Left forelimb (tissue), 1 donor: ENCODE measurements around the gene SINHCAF.
"Not testable (repeated sequence)": the region's sequence is repeated elsewhere in the genome, so short reads cannot be mapped to it uniquely, and the experiment has no call there.

Experiments
- DNase-seq: peaks from one replicate; pipeline ENCODE4 v3.0.0-alpha.2; 2018; ENCODE audit warnings: low spot score

The SINHCAF gene

DNA sequence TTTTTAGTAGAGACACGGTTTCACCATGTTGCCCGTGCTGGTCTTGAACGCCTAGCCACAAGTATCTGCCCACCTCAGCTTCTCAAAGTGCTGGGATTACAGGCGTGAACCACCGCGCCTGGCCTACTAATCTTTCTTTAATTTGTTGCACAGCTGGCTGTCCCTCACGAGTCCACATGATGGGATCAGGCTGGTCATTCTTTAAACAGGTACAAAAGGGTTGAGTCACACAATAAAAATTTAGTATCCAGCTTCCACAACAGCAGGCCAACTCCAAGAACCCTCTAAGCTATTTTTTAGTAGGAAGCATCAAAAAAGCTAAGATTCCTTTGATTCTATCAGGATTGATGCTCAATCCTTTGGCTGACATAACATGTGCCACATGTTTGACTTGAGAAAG lies 17.8 kb downstream of the SINHCAF start:
- no peak for DNase-seq

DNA sequence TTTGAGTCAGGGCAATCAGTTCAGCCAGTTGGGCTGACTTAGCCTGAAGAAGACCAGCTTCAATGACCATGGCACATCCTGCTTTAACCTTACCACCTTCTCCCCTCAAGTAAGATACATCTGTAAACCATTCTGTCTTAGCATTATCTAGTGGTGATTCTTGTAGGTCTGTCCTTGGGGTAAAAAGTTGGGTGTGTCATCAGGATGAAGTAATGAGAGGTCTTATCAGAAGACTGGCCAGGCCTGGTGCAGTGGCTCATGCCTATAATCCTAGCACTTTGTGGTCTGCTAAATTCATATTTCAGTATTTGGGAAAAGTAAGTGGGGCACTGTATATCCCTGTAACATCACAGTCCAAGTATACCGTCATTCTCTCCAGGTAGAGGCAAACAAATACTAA lies 19.1 kb downstream of the SINHCAF start:
- no peak for DNase-seq

DNA sequence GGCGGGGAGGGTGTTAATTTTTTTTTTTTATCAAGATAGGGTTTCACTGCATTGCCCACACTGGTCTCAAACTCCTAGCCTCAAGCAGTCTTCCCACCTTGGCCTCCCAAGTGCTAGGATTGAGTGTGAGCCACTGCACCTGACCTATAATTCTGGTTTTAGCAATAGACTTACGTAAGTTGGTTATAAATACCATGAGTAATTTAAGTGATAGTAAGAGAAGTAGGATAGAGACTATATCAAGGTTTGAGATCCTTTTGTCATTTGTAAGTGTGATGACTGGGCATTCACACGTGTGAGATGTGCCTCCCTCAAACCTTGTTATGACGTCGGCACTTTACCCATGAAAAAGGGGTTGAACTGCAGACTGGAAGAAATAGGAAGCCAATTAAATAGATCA lies 22.5 kb downstream of the SINHCAF start:
- no peak for DNase-seq

DNA sequence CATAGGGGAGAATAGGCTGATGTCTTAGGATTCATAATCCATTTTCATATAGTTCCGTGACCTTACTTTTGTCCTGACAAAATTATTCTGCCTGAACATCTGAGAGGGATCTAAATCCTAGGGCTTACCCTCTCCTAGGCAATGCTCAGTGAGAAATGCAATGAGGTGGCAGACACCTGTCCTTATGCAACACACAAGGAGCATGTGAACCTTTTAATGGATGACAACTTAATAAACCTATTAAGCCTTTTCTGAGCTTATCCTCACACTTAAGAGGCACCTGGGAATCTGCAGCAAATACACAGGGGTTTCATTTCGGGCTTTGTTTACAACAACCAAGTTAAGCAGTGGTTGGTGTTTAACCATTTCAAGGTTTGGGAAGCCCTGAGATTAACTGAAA lies 24.6 kb downstream of the SINHCAF start:
- DNase-seq: no peak

DNA sequence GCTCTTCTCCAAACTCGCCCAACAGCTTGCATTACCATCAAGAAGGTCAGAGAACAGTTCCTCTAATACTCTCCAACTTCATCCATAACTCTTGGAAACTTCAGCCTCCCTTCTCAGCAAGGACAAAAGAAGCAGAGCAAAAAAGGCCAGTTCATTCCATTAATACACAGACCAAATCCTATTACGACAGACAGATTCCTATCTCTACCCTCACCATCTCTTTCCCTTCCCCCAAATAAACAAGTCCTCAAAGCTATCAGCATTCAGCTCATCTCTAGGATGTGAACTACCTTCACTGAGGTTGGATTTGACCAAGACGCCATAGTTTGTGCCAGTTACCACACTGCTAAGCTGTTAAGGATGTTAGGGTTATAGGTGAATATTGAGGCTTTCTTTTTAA lies 25.2 kb downstream of the SINHCAF start:
- no peak for DNase-seq

DNA sequence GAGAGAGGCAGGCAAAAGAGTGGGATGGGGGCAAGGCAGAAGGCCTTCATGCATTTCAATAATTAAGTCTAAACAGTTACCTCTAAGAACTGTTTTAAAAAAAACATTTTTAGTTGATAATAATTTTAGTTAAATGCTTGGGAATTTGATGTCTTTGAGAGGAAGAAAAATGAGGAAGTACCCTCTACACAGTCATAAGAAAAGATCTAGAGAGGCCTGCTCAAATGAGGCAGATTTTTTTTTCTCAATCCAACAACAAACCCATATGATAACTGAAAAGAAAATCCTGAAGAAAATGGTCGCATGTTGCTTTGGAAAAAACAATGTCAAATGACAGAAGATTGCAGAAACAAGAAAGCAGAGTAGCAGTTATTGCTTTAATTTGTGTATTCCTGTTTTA lies 25.6 kb downstream of the SINHCAF start:
- DNase-seq: no peak

DNA sequence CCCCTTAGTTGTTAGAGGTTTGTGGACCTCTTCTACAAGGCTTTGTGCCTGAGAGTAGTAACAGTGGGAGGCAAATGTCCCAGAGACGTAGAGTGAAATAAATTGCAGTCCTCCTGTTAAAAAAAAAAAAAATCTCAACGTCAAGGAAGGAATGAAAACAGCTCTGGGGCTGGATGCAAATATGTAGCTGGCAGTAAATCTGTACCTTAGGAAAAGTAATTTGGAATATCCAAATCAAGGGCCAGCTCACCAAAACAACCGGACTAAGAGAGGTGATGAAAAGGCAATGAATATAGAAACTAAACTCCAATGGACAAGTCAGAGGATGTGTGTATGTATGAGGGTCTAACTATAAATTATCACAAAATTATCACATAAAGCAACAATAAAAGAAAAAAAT lies 27.0 kb downstream of the SINHCAF start:
- DNase-seq: no peak

DNA sequence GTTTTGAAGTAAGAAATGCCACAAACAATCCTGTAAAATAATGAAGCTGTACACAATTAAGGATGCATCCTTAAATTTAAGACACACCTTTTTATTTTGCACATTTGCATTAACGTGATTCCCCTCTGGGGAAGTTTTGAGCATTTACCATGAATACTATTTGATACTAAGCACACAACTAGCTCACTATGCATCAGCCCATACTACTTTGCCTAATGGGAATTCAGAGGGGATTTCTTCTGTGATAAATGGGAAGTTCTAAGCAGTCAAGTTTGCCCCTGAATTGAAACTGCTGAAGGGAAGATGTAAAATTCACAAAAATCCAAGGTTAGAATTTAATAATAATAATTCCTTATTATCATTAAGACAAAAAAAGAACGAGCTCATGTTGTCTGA lies 27.4 kb downstream of the SINHCAF start:
- no peak for DNase-seq

DNA sequence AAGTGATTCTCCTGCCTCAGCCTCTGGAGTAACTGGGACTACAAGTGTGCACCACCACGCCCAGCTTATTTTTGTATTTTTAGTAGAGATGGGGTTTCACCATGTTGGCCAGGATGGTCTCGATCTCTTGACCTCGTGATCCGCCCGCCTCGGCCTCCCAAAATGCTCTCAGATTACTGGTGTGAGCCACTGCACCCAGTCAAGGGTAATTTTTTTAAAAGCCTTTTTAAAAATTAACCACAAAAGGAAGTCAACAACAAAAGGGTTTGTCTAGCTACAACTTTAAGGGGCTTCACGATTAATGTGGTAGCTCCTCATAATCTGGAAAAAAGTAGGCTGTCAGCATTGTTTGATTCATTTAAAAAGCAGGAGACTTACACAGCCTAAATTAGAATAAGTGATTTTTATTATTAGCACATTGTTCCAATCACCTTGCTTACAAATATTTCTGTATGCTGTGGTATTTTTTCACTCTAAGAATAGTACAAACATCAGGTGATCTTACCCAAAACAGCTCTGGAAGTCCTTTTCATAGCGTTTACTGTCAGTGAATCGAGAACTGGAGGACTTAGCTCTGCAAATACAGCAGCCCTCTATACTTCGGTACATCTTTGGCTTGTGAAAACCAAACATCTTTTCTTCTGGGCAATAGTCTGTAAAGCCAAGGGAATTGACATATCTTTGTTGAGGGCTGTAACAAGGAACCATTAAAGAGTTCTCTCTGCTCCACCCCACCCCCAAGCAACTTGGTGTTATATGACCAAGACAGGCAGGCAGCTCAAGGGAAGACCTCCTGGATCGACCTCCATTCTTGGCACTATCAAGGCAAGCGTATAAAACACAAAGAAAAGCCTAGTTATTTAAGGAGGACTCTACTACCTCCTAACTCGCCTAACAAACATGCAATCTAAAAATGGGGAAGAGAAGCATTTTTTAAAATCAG lies 28.1 kb downstream of the SINHCAF start:
- DNase-seq: no peak

DNA sequence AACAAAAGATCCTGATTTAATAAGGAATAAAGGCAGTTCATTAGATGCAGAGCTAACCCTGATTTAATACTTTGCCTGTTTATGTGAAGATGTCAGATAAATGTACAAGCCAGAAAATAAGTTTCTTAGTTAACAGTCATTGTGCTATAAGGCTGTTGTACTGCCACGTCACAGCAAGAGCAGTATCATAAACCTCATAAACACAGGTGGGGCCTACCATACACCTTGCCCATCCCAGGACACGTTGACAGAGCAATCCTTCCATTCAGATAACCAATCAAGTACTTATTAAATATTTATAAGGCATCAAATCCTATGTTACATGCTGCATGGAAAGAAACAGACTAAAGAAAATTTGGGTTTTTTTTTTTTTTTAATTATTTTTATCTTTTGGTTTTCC lies 36.5 kb downstream of the SINHCAF start:
- DNase-seq: no peak

DNA sequence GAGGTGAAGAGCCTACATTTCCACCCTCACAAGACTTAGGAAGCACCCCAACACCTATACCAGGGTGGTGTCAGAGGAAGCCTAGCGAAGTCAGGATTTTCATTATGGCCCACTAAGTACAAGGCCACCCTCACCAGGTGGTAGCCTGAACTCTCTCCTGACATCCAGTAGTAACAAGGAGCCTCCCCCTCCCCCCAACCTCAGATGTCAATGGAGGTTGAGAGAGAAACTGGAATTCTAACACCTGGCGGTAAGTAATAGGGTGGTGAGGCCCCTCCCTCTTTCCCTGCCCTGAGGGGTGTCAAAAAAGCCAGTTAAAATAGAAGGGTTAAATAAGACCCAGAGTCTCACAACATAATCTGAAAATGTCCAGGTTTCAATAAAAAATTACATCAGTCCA lies 37.6 kb downstream of the SINHCAF start:
- DNase-seq: no peak

DNA sequence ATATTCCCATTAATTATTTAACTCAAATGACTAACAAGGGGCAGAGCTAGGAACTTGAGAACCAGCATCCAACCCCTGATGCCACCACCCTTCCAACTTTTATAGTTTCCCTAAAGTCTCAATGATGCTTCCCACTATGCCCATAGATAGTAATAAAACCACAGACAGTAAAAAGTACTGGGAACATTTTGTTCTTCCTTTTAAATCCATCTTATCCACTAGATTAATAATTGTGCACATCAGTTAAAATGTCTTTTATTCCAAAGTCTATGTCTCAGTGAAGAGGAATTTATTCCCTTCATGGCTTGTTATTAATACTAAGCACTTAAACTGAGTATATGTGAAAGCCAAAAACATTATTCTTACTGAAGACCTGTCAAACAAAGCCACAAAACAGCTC lies 45.8 kb downstream of the SINHCAF start:
- no peak for DNase-seq

DNA sequence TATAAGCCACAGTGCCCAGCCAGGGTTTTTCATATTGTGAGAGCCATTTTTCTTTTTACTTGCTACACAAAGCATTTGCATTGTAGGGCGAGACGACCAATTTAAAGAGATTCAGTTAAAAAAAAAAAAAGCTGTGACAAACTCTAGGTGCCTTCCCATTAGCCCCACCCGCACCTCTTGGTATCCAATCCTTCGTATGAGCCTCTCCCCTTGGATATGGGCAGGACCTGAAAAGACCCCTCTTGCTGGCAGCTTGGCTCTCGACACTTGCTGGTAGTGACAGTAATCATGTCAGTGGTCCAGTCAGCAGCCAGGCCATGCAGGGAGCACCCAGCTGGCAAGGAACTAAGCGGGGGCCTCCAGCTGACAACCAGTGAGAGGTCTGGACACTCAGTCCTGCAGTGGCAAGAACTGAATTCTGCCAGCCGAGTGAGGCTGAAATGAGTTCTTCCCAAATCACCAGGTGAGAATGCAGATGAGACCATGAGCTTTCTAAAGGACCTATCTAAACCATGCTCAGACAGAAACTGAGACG lies 46.5 kb downstream of the SINHCAF start:
- DNase-seq: no peak

DNA sequence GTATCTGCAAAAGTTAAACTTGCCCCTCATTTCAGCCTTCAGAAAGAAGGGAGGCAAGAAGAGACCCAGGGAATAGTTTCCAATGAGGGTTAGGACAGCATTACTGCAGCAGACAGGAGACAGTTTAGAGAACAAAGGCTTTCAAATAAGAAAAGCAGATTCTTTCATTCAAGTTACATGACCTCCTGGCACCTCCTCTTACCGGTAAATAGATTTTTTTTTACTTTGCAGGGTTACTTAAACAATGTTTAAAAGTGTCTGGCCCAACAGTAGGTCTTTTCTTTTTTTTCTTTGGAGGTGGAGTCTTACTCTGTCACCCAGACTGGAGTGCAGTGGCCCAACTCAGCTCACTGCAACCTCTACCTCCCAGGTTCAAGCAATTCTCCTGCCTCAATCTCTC lies 47.1 kb downstream of the SINHCAF start:
- DNase-seq: no peak

DNA sequence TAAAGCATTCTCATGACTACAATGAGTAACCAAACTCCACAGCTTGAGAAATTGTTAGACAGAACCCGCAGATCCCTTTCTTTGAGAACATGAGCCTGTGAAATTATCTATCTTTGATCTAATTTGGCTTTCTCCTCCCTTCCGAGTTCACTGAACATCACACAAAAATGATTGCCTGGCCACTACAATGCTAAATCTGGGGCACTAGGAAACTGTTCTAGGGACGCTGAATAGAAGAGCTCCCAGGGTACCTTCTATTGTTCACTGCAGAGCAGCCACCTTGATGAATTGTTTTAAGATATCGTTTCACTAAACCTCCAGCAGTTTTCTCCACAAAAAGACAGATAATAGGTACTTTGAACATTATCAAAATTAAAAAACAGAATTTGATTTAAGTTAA lies 47.5 kb downstream of the SINHCAF start:
- no peak for DNase-seq

DNA sequence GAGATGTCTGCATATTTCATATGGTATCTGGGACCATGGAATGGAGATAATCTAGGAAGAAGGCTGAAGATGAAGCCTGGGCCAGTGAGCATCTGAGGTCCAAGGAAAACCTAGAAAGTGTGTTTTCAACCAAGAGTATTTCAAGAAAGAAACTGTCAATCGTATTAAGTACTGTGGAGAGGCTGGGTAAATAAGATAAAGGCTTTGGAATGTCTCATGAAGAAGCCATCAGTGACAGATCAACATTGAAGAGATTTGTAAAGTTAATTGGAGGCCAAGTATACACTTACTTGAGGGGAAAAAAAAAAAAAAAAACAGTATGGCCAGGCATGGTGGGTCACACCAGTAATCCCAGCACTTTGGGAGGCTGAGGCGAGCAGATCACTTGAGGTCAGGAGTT lies 48.9 kb downstream of the SINHCAF start:
- DNase-seq: no peak

DNA sequence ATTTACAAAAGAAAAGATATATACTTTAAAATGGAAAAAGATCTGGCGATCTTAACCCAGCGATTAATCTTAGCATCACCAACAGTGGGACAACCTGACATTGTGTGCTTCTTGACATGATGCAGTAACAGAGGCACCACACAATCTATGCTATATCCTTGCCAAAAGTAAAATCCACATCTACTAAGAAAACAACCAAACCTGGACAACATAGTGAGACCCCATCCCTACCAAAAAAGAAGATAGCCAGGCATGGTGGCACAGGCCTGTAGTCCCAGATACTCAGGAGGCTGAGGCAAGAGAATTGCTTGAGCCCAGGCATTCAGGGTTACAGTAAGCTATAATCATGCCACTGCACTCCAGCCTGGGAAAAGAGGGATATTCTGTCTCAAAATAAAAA lies 50.5 kb downstream of the SINHCAF start:
- no peak for DNase-seq

DNA sequence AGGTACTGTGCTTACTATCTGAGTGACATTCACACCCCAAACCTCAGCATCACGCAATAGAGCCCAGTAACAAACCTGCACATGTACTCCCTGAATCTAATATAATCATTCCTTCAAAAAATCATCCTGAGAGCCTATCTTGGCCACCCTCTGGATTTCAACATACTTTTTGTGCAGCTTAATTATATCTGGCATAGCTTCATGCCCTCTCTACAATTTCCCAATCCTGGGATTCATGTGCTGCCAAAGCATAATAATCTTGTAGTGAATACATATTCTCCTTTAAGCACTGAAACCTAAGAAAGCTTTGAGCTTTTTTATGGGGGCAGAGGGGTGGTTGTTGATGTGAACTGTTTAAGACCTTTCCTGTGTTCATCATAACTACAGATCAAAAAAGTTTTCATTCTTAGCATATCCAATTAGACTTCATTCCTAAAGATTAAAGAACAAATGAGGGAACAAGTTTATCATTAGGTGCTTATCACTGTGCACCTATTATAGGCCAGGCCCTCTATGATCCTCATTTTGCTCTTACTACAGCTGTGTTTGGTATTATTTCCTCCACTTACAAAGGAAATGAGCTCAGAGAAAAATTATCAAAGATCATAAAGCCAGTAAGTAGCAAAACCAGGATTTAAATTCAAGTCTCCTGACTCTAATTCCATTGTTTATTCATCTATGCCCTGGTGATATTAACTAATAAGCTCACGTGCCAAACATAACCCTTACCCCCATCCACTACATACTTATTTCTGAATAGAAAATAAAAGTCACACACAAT lies 51.2 kb downstream of the SINHCAF start:
- no peak for DNase-seq

DNA sequence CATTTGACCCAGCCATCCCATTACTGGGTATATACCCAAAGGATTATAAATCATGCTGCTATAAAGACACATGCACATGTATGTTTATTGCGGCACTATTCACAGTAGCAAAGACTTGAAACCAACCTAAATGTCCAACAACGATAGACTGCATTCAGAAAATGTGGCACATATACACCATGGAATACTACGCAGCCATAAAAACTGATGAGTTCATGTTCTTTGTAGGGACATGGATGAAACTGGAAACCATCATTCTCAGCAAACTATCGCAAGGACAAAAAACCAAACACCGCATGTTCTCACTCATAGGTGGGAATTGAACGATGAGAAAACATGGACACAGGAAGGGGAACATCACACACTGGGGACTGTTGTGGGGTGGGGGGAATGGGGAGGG lies 52.2 kb downstream of the SINHCAF start:
- DNase-seq: not testable (repeated sequence)

DNA sequence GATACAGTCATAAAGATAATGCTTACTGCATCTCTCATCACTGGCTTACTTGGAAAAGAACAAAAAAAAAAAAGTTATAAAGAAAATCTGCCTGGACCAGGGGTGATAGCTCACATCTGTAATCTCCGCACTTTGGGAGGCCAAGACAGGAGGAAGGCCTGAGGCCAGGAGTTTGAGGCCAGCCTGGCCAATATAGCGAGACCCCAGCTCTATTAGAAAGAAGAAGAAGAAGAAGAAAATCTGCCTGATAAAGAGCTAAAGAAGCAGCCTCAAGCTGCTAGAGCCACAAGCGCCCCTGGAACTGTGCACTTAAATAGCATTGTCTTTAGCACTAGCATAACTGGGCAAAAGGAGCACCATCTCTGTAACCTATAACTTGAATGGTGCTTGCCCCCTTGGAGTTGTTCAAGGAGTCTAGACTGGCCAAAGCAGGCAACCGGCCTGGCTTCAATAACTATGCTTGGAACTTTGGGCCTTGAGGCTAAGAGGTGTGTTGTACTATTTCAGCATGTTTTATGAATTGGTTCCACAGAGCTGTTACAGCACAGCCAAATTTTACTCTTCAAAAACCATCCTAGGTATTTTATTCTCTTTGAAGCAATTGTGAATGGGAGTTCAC lies 53.2 kb downstream of the SINHCAF start:
- DNase-seq: no peak

DNA sequence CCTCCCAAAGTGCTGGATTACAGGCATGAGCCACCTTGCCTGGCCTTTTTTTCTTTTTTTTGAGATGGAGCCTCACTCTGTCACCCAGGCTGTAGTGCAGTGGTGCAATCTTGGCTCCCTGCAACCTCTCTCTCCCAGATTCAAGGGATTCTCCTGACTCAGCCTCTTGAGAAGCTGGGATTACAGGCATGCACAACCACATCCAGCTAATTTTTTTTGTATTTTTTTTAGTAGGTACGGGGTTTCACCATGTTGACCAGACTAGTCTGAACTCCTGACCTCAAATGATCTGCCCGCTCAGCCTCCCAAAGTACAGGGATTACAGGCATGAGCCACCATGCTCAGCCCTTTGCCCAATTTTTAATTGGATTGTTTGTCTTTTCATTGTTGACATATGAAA lies 58.0 kb downstream of the SINHCAF start:
- DNase-seq: no peak

DNA sequence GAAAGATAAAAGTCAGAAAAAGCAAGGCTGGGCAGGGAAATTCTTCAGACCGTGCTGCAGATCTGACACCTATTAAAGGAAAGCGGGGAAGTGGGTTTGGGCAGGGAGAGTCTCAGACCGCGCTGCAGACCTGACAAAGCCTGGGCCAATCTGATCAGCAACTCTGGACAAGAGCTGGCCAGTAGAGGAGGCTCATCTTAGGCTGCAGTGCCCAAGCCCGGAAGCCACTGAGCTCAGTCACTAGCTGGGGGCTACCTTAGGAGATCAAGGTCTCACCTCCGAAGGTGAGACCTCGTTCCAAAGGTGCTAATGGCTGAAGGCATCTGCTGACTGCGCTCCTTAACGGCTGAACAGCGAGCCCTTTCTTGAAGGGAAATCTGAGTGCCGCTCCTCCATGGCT lies 60.2 kb downstream of the SINHCAF start:
- DNase-seq: no peak

DNA sequence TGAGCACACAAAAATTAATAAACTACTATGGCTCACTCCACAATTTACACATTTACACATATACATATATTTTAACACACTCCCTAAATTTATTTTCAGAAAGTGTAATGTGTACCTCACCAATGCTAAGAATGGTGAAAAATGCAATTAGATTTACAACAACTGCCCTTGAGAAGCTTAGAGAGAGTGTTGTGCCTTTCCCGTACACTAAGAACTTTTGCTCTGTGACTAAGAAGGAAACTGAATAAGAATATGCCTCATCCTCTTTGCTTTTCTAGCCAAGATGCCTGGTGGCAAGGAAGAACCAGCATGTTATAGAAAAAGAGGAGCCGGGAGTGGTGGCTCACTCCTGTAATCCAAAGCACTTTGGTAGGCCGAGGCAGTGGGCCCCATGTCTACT lies 62.3 kb downstream of the SINHCAF start:
- DNase-seq: no peak
